Measurements from ENCODE around the gene MGAT4B.

- TF ChIP-seq REST (IDR thresholded peaks at IDR 0.05; ENCODE audit: insufficient read depth in 1 of 2, low read depth in 2 of 2, low read length in 1 of 2) (no peak), CTCF (IDR thresholded peaks at IDR 0.05) (no peak), POLR2AphosphoS5 (IDR thresholded peaks at IDR 0.05; ENCODE audit: low read depth, low read length) (no peak), SIN3A (IDR thresholded peaks at IDR 0.05; ENCODE audit: borderline replicate concordance, insufficient read depth, low read depth, low read length) (no peak), TCF7L2 (IDR thresholded peaks at IDR 0.05; ENCODE audit: low read depth, low read length) (no peak)
These were observed 47.7 kb downstream of the MGAT4B start for GRCh38 chr5:179758955-179759354.

Measured in Panc1 (cell line).